Esophagus muscularis mucosa (tissue), 4 donors: ENCODE results near the gene REC8. TPM values are rescaled to one million over a fixed set of nuclear protein-coding genes. Genes with fewer than 3 reads are reported as not detected.

Source experiments
- DNase-seq: peaks from one replicate; pipeline ENCODE4 v3.0.0-alpha.2; 2017; ENCODE audit errors: extremely low spot score
- H3K27ac ChIP-seq, 4 donors: fragments of 200-600 bp; sonication (generic); replicated peaks in 1 of 4; 1 replicate in 3 of 4; 2 replicates in 1 of 4; pipeline ENCODE4 v1.5.1; 2016 to 2019; ENCODE audit warnings: mild to moderate bottlenecking in 1 of 4
- H3K27me3 ChIP-seq, 4 donors: fragments of 200-600 bp; sonication (generic); one replicate each; pipeline versions ENCODE4 v1.5.1 to v1.6.0; 2016 to 2019
- H3K36me3 ChIP-seq, 4 donors: fragments of 200-600 bp; sonication (generic); one replicate each; pipeline ENCODE4 v1.5.1; 2016 to 2019
- H3K4me1 ChIP-seq, 4 donors: fragments of 200-600 bp; sonication (generic); one replicate each; pipeline ENCODE4 v1.5.1; 2016 to 2019
- H3K4me3 ChIP-seq, 4 donors: fragments of 200-600 bp; sonication (generic); 1 replicate in 2 of 4; 2 replicates in 2 of 4; pipeline ENCODE4 v1.5.1; 2016 to 2019; ENCODE audit warnings: mild to moderate bottlenecking in 4 of 4, moderate library complexity in 1 of 4
- H3K9me3 ChIP-seq, 4 donors: fragments of 200-600 bp; sonication (generic); 1 replicate in 3 of 4; 2 replicates in 1 of 4; pipeline ENCODE4 v1.5.1; 2016 to 2019
- EP300 ChIP-seq: sonication (generic); formaldehyde crosslinking; IDR thresholded peaks from one replicate; pipeline ENCODE4 v1.6.1; 2017; ENCODE audit warnings: antibody characterized with exemption
- POLR2A ChIP-seq: fragments of 450-650 bp; IDR thresholded peaks from one replicate; pipeline ENCODE4 v1.6.1; 2017; ENCODE audit warnings: antibody characterized with exemption, moderate library complexity, mild to moderate bottlenecking, low read depth
- POLR2AphosphoS5 ChIP-seq, 2 donors: sonication (generic); formaldehyde crosslinking; IDR thresholded peaks; one replicate each; pipeline ENCODE4 v1.6.1; 2017; ENCODE audit warnings: antibody characterized with exemption in 2 of 2
- WGBS: methylation state at CpG from one replicate; pipeline ENCODE4 v1.1.5; 2018; 5-methylcytosine and 5-hydroxymethylcytosine counted together
- intact Hi-C: fragments of 100-400 bp; cut with DNase I; formaldehyde crosslinking; loops from one replicate; pipeline ENCODE4 v1.15.1; 2023
- total RNA-seq, 4 donors: library from RNA; depleted of rRNA; stranded (reverse); fragments of >200 nt; gene quantifications; one replicate each; pipeline versions ENCODE4 v1.1.0 to v1.2.1, GENCODE V29; 2016
- TF ChIP-seq, protein P1 (sequence below), 3 experiments: fragments of 200-600 bp in 2 of 3; fragments of 450-650 bp in 1 of 3; sonication (generic) in 2 of 3; IDR thresholded peaks; one replicate each; pipeline ENCODE4 v1.5.1; 2017 to 2019; ENCODE audit warnings: antibody characterized with exemption in 3 of 3, mild to moderate bottlenecking in 2 of 3, moderate library complexity in 1 of 3

Gene REC8
- total RNA-seq, 4 donors from 2014 or later, result 4.6 to 5.9 (median 5.0) TPM

GRCh38 chr14:24189059-24189375 is 17.1 kb downstream of the REC8 start:
- Histone ChIP-seq H3K27ac (peak overlapping the region; percentile 35 to 89 (median 58)), H3K4me1 (peaks cover 18 to 47% (median 35%) of the 10 kb centered on the region in 4 donors), H3K36me3 (peaks cover 45 to 70% (median 62%) of the 10 kb centered on the region in 4 donors)

DNA sequence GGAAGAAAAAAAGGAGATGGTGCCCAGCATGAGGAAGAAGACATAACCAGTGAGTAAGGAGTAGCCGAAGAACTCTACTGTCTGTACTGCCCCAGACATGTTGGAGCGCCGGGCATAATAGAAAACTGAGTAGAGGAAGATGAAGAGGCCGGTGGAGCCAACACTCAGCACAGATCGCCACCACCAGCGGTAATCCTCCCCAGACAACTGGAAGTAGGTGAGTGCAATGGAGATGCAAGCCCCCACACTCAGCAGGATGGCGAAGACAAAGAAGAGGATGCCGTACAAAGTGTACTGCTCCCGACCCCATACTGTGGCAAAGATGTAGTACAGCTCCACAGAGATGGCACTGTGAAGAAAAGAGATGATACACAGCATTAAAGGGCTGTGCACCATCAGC is 17.6 kb downstream of the REC8 start:
- no peak for DNase-seq
- H3K27ac ChIP-seq, result peak overlapping the region in 3 of 4 donors; percentile 35 to 89 (median 70)
- intact Hi-C loops, result no loop called here
- no peaks in the 10 kb centered on the region for H3K27me3 ChIP-seq
- peaks cover 40 to 65% (median 58%) of the 10 kb centered on the region in 4 donors for H3K36me3 ChIP-seq
- H3K9me3 ChIP-seq, result no peaks in the 10 kb centered on the region
- no peak overlapping the region for H3K4me3 ChIP-seq
- 92% methylated on average over 9 of the region's 9 CpGs for WGBS
- H3K4me1 ChIP-seq, result peaks cover 22 to 51% (median 40%) of the 10 kb centered on the region in 4 donors
- TF ChIP-seq POLR2A, result no peak

More at GRCh38 chr14:24189059-24189375, 17.1 kb downstream of the REC8 start:
- intact Hi-C loops, result no loop called here
- no peaks in the 10 kb centered on the region for H3K27me3 ChIP-seq
- H3K4me3 ChIP-seq, result peak overlapping the region; percentile 66 to 84 (median 70)
- H3K9me3 ChIP-seq, result no peaks in the 10 kb centered on the region
- no peak for DNase-seq
- TF ChIP-seq POLR2AphosphoS5 (IDR thresholded peaks at IDR 0.05) (no peak), POLR2A (no peak), EP300 (no peak)
- TF ChIP-seq, protein P1, sequence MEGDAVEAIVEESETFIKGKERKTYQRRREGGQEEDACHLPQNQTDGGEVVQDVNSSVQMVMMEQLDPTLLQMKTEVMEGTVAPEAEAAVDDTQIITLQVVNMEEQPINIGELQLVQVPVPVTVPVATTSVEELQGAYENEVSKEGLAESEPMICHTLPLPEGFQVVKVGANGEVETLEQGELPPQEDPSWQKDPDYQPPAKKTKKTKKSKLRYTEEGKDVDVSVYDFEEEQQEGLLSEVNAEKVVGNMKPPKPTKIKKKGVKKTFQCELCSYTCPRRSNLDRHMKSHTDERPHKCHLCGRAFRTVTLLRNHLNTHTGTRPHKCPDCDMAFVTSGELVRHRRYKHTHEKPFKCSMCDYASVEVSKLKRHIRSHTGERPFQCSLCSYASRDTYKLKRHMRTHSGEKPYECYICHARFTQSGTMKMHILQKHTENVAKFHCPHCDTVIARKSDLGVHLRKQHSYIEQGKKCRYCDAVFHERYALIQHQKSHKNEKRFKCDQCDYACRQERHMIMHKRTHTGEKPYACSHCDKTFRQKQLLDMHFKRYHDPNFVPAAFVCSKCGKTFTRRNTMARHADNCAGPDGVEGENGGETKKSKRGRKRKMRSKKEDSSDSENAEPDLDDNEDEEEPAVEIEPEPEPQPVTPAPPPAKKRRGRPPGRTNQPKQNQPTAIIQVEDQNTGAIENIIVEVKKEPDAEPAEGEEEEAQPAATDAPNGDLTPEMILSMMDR (IDR thresholded peaks at IDR 0.05), result no peak
- WGBS, result 8% methylated on average over 3 of the region's 3 CpGs

- Histone ChIP-seq H3K4me1 (peaks cover 27 to 58% (median 46%) of the 10 kb centered on the region in 4 donors), H3K27me3 (no peaks in the 10 kb centered on the region), H3K36me3 (peaks cover 32 to 56% (median 48%) of the 10 kb centered on the region in 4 donors), H3K4me3 (no peak overlapping the region), H3K27ac (no peak overlapping the region), H3K9me3 (no peaks in the 10 kb centered on the region)
- no peak for TF ChIP-seq POLR2AphosphoS5 (IDR thresholded peaks at IDR 0.05)
- intact Hi-C loops, result no loop called here
- no peak for DNase-seq
- WGBS, result 93% methylated on average over 10 of the region's 10 CpGs
These were observed 18.5 kb downstream of the REC8 start for GRCh38 chr14:24190416-24190815.

DNA sequence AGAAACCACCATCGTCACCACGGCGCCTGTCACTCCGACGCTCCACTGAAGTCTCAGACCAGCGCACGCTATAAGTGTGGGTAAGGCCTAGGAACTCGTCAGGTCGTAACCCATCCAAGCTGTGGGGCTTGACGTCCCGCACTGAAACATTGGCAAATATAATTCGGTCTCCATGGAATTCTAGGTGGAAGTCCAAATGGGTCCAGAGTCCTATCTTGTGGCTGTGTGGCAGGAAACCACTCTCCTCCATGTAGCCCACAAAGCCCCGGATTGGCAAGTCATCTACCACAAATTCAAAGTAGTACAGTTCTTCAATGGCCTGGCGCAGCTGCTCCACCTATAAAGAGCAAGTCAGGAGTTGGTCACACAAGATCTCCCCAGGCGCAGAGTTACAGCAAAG is 21.1 kb downstream of the REC8 start:
- DNase-seq, result no peak
- no peaks in the 10 kb centered on the region for H3K9me3 ChIP-seq
- H3K27me3 ChIP-seq, result no peaks in the 10 kb centered on the region
- peaks cover 16 to 39% (median 34%) of the 10 kb centered on the region in 4 donors for H3K36me3 ChIP-seq
- peaks cover 35 to 67% (median 53%) of the 10 kb centered on the region in 4 donors for H3K4me1 ChIP-seq
- H3K4me3 ChIP-seq, result no peak overlapping the region
- TF ChIP-seq EP300 (no peak), POLR2AphosphoS5 (IDR thresholded peaks at IDR 0.05) (no peak), POLR2A (no peak)
- TF ChIP-seq, protein P1 (IDR thresholded peaks at IDR 0.05), result no peak
- intact Hi-C loops, result no loop called here
- WGBS, result 95% methylated on average over 12 of the region's 15 CpGs
- H3K27ac ChIP-seq, result no peak overlapping the region

DNA sequence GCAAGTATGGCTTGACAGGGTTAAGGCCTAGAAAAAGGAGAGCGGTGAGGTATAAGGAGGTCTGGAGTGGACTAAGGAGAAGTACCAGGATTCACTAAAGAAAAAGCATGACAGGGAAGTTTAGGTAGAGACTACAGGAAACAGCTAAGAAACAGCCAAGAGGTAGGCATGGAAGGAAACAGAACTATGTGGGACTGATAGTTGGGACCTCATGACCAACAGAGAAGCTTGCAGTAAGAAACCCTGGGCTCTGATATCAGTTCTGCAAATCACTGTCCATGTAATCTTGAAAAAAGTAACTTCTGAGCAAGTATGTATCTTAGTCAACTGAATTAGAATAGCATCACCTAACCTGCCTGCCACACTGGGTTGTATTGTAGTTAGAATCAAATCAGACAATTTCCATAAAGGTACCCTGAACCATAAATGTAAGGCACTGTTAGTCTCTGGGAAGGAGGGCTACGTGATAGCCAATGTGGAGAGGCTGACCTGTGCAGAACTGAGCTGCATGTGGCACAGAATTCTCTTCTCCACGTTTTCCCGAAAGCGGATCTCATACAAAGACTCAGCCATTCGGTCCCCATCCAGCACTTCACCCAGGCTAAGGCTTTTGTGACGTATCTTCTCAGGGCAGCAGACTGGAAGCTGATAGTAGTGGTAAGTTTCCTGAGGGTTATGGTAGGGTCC is 22.4 kb downstream of the REC8 start:
- peak overlapping the region; percentile 95 to 98 (median 96) for H3K27ac ChIP-seq
- H3K9me3 ChIP-seq, result no peaks in the 10 kb centered on the region
- no peak for TF ChIP-seq POLR2AphosphoS5 (IDR thresholded peaks at IDR 0.05)
- H3K36me3 ChIP-seq, result peaks cover 16 to 38% (median 34%) of the 10 kb centered on the region in 4 donors
- H3K4me1 ChIP-seq, result peaks cover 33 to 66% (median 49%) of the 10 kb centered on the region in 4 donors
- intact Hi-C loops, result loop anchor here (2.0 kb wide), 1 partner anchor 18 kb away; the partner anchor contains the start of gene CHMP4A
- no peaks in the 10 kb centered on the region for H3K27me3 ChIP-seq
- no peak for DNase-seq
- peak overlapping the region; percentile 82 to 89 (median 84) for H3K4me3 ChIP-seq
- WGBS, result 92% methylated on average over 4 of the region's 7 CpGs

- intact Hi-C loops, result loop anchor here (2.0 kb wide), 1 partner anchor 18 kb away; the partner anchor contains the start of gene CHMP4A
These were observed 22.9 kb downstream of the REC8 start for GRCh38 chr14:24194873-24195185.

More at GRCh38 chr14:24194873-24195185, 22.9 kb downstream of the REC8 start:
- WGBS, result 48% methylated on average over 6 of the region's 8 CpGs
- peaks cover 32 to 61% (median 45%) of the 10 kb centered on the region in 4 donors for H3K4me1 ChIP-seq
- peak overlapping the region; percentile 82 to 89 (median 84) for H3K4me3 ChIP-seq
- no peaks in the 10 kb centered on the region for H3K27me3 ChIP-seq
- H3K36me3 ChIP-seq, result peaks cover 16 to 36% (median 32%) of the 10 kb centered on the region in 4 donors
- no peak for DNase-seq
- peak overlapping the region; percentile 95 to 98 (median 96) for H3K27ac ChIP-seq
- H3K9me3 ChIP-seq, result no peaks in the 10 kb centered on the region
- TF ChIP-seq EP300, result no peak
- TF ChIP-seq, protein P1 (IDR thresholded peaks at IDR 0.05), result no peak
- TF ChIP-seq POLR2AphosphoS5 (IDR thresholded peaks at IDR 0.05), result no peak
- no peak for TF ChIP-seq POLR2A
